ENCODE data around the gene C9orf50.

DNA sequence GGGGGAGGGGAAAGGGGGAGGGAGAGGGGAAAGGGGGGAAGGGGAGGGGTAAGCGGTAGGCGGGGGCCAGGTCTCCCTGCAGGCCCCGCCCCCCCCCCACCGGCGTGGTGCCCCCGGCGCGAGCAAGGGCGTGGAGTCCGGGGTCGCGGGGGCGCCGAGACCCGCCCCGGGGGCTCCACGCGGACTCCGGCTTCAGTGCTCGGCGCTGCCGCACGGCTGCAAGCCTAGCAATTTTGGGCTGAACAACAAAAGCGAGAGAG lies 10.8 kb downstream of the C9orf50 start:
- TF ChIP-seq, protein P1, sequence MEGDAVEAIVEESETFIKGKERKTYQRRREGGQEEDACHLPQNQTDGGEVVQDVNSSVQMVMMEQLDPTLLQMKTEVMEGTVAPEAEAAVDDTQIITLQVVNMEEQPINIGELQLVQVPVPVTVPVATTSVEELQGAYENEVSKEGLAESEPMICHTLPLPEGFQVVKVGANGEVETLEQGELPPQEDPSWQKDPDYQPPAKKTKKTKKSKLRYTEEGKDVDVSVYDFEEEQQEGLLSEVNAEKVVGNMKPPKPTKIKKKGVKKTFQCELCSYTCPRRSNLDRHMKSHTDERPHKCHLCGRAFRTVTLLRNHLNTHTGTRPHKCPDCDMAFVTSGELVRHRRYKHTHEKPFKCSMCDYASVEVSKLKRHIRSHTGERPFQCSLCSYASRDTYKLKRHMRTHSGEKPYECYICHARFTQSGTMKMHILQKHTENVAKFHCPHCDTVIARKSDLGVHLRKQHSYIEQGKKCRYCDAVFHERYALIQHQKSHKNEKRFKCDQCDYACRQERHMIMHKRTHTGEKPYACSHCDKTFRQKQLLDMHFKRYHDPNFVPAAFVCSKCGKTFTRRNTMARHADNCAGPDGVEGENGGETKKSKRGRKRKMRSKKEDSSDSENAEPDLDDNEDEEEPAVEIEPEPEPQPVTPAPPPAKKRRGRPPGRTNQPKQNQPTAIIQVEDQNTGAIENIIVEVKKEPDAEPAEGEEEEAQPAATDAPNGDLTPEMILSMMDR (IDR thresholded peaks at IDR 0.05): no peak
- no peak for TF ChIP-seq POLR2A (IDR thresholded peaks at IDR 0.05)

Measured in heart left ventricle (tissue), 13 donors.